Measurements from ENCODE around the gene PRKCE.

Gene PRKCE

GRCh38 chr2:45953376-45954027 is 302.0 kb downstream of the PRKCE start:
- Mint-ChIP-seq H3K27me3 (ENCODE audit: low read depth) (peaks cover 10% of the 10 kb centered on the region), H3K27ac (peak overlapping the region in 1 of 3 experiments; percentile 1), H3K36me3 (ENCODE audit: low read depth) (no peaks in the 10 kb centered on the region), H3K4me1 (peaks cover 24% of the 10 kb centered on the region), H3K9me3 (no peaks in the 10 kb centered on the region), H3K4me3 (no peak overlapping the region)
- no peak for TF ChIP-seq CTCF (IDR thresholded peaks at IDR 0.05; ENCODE audit: unreplicated experiment in 3 of 3)

- H3K4me1 Mint-ChIP-seq, result peaks cover 22% of the 10 kb centered on the region
These were observed 302.9 kb downstream of the PRKCE start for GRCh38 chr2:45954233-45954850.

GRCh38 chr2:45957533-45958227 is 306.2 kb downstream of the PRKCE start:
- Mint-ChIP-seq H3K36me3 (ENCODE audit: low read depth) (no peaks in the 10 kb centered on the region), H3K27ac (peak overlapping the region in 1 of 3 experiments; percentile 58), H3K4me3 (no peak overlapping the region), H3K9me3 (no peaks in the 10 kb centered on the region), H3K27me3 (ENCODE audit: low read depth) (peaks cover 10% of the 10 kb centered on the region), H3K4me1 (peaks cover 29% of the 10 kb centered on the region)
- no peak for TF ChIP-seq CTCF (IDR thresholded peaks at IDR 0.05; ENCODE audit: unreplicated experiment in 3 of 3)

More at GRCh38 chr2:45954233-45954850, 302.9 kb downstream of the PRKCE start:
- no peaks in the 10 kb centered on the region for H3K36me3 Mint-ChIP-seq (ENCODE audit: low read depth)
- no peak overlapping the region for H3K4me3 Mint-ChIP-seq
- peaks cover 10% of the 10 kb centered on the region for H3K27me3 Mint-ChIP-seq (ENCODE audit: low read depth)
- H3K27ac Mint-ChIP-seq, result no peak overlapping the region
- H3K9me3 Mint-ChIP-seq, result no peaks in the 10 kb centered on the region
- TF ChIP-seq CTCF (IDR thresholded peaks at IDR 0.05; ENCODE audit: unreplicated experiment in 3 of 3), result no peak

GRCh38 chr2:45960057-45960863 is 308.8 kb downstream of the PRKCE start:
- no peaks in the 10 kb centered on the region for H3K9me3 Mint-ChIP-seq
- H3K36me3 Mint-ChIP-seq (ENCODE audit: low read depth), result no peaks in the 10 kb centered on the region
- peaks cover 7% of the 10 kb centered on the region for H3K27me3 Mint-ChIP-seq (ENCODE audit: low read depth)
- peak overlapping the region; percentile 34 to 87 (median 70) for H3K27ac Mint-ChIP-seq
- H3K4me3 Mint-ChIP-seq, result no peak overlapping the region
- TF ChIP-seq CTCF (IDR thresholded peaks at IDR 0.05; ENCODE audit: unreplicated experiment in 3 of 3), result no peak
- peaks cover 43% of the 10 kb centered on the region for H3K4me1 Mint-ChIP-seq

GRCh38 chr2:45962177-45962921 is 310.9 kb downstream of the PRKCE start:
- peaks cover 9% of the 10 kb centered on the region for H3K27me3 Mint-ChIP-seq (ENCODE audit: low read depth)
- H3K4me1 Mint-ChIP-seq, result peaks cover 43% of the 10 kb centered on the region
- peak overlapping the region in 1 of 3 experiments; percentile 34 for H3K4me3 Mint-ChIP-seq
- TF ChIP-seq CTCF (IDR thresholded peaks at IDR 0.05; ENCODE audit: unreplicated experiment in 3 of 3), result no peak
- H3K27ac Mint-ChIP-seq, result peak overlapping the region; percentile 62 to 92 (median 87)
- H3K36me3 Mint-ChIP-seq (ENCODE audit: low read depth), result no peaks in the 10 kb centered on the region
- no peaks in the 10 kb centered on the region for H3K9me3 Mint-ChIP-seq

Data from nephron (organoid).